Anterior cingulate cortex (tissue), 58 donors: Measurements from ENCODE around the gene SKAP1.

Experiments
- DNase-seq, 58 donors: peaks; one replicate each; lab custom pipeline; 2025; lab: John Stamatoyannopoulos, UW

Gene SKAP1

GRCh38 chr17:48184721-48185120, 245.3 kb downstream of the SKAP1 start:
- DNase-seq: no peak

GRCh38 chr17:48181653-48182052, 248.4 kb downstream of the SKAP1 start:
- DNase-seq: no peak

DNA sequence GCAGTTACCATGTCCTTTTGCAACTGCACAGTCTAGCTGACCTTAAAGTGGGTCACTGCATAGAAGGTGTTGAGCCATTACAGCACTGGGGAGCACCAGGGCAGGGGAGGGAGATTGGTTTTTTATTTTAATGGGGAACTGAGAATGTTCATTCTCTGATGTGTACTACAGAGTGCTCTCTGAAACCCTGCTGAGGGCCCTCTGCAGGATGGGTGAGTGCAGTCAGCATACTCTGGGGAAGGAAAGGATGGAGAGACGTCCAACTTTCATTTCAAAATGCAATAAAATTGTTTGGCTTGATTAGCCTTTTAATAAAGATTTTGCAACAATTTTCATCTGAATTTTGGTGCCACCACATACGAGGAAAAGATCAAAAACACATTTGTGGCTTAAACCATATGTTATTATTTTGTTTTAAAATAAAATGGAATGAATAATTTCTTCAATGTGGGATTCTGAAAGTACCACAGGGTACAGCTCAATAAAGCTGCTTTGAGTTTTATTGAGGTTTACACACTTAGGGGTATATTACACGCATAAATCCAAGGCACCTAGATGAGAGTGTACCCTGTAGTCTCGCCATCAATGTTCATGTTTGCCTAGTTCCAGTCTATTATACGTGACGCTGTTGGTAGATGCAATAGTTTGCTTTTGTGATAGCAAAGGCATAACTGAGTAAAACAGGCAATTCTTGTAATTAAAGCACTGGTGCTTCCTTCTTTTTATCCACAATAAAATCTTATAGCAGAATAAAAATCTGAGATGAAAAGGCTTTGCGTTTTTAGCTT, 249.0 kb downstream of the SKAP1 start:
- DNase-seq: no peak

GRCh38 chr17:48179071-48179945, 250.7 kb downstream of the SKAP1 start:
- DNase-seq: no peak

DNA sequence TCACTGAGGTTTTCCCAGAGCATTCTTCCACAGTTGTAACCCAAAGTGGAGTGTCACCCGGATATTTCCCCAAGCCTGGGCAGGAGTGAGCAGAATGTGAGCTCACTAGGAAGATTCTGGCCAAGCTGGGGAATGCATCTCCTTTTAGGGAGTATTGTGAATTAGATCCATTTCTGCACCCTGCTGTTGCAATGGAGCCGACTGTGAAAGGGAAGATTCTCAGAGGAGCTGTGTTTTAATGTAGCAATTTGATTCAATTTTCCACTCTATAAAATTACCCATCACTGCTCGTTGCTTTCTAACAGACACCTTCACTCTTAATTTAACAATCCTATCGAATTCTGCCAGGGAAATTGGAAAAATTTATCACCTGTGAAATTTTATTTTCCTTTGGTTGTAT, 251.7 kb downstream of the SKAP1 start:
- no peak for DNase-seq

- DNase-seq: no peak
These were observed 252.2 kb downstream of the SKAP1 start for GRCh38 chr17:48177816-48178215.

GRCh38 chr17:48176471-48176855, 253.6 kb downstream of the SKAP1 start:
- no peak for DNase-seq

DNA sequence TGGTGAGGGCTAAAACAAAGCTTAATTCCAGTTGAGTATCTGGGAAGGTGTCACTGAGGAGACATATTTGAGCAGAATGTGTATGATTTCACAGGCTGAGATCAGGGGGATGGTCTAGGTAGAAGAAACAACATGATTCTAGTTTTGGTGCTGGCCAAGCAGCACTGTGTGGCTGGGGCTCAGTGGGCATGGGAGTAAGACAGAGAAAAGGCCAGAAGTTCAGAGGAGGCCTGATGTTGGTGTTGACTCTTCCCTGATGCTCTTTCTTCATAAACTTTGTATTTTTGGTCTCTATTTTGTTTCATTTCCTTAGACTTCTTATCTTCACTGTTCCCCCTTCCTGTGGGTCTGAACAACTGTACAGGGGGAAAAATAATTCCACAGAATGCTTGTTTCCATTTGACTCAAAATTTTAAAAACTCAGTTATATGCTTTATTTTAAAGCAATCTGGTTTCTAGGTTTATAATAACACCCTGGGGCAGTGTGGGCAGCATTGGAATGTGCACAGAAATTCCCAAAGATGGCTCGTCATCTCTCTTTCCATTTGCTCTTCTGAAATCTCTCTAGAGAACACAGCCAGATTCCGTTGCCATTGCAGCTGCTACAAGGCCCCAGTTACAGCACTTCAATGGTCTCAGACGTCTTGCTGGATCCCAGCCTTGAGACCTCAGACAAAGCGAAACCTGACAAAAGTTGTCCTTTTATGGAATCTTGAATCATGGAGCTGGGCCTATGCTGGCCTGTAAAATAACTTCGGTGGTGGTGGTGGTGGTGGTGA, 254.1 kb downstream of the SKAP1 start:
- DNase-seq: peak in 1 of 58 donors; percentile 2

DNA sequence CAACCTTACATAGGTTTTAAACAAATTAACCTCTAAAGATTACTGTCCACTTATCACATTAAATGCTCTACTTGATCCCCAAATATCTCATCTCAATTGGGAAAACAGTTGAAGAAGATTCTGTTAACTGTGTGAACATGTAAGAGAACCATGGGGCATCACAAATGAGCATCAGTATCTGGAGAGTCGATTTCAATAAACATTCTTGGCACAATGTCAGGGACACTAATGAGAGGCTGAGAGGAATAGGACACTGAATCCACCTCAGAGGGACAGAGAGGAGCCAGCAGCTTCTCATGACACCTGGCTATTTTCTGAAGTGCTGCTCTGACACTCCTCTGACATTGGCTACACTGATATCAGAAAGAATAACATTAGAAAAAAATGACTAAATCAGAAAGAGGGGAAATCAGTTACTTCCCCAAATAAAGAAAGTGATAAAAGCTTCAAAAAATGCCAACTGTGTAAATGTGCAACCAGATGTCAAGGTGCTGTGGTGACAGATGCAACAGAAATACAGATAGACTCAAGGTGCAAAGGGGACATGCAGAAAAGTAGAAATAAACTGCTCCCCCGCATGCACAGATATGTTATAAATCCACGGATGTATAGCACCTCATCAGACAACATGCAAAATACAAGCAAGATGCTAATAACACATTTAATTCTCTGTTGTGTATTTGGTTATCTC, 255.0 kb downstream of the SKAP1 start:
- DNase-seq: no peak

DNA sequence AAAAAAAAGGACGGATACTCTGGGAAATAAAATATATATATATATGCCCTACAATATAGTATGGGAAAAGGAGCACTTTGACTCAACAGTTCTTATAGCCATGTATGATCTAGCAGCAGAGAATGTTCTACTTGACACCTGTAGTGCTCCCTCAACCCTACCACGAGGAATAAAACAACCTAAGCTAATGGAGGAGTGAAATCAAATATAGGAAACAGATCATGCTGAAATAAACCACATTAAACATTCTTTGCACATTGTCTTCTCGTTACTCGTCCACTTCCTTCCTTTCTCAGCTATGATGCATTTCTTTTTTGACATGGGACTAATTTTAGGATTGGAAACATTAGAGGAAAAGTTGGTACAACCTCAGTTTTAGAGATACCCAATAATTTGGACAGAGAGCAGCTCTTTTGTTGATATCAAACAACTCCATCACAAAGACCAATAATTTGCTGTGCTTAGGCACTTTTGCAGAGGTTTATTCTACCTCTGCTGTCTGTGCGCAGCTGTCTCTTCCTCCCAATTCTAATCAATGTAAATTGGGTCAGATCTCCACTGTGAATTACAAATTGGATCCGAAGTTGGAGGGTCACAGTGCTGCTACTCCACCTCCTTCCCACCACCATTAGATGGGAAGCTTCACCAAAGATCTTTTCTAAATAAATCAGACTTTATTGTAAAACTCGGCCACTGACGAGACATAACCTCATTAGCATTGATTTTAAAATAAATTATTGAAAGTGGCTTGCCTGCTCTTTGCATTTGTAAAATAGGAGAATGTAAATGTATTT, 256.6 kb downstream of the SKAP1 start:
- no peak for DNase-seq

DNA sequence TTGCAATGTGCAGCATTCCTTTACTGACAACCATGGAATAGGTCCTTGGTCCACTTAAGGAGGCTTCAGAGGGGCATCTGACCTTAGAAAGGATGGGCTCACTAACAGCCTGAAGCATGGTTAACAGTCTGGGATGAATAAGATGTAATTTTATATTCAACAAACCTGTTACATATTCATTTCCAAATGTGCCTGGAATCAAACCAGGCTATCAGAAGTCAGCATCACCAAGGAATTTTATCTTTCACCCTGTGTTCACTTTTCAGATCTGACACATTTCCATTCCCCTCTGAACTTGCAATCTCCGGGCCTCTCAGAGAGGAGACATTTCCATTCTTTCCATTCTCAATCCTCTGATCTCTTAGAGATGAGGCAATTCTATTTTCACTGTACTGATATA, 260.1 kb downstream of the SKAP1 start:
- DNase-seq: no peak

DNA sequence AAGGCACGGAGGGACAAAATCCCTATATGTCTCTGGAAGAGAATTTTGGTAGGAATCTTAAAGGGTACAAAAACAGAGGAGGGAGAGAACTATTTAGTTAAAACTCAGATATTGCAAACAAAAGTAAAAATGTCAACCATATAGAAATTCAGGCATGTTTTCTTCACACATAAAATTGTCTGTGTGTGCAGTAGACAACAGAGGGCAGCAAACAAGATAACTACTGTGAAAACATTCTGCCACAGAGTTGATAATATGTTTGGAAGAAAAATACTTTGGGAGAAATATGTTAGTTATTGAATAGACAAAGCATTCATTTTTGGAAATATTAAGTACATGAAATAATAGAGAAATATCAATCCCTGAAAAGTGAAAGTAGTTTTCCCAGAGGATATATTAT, 266.2 kb downstream of the SKAP1 start:
- DNase-seq: no peak

DNA sequence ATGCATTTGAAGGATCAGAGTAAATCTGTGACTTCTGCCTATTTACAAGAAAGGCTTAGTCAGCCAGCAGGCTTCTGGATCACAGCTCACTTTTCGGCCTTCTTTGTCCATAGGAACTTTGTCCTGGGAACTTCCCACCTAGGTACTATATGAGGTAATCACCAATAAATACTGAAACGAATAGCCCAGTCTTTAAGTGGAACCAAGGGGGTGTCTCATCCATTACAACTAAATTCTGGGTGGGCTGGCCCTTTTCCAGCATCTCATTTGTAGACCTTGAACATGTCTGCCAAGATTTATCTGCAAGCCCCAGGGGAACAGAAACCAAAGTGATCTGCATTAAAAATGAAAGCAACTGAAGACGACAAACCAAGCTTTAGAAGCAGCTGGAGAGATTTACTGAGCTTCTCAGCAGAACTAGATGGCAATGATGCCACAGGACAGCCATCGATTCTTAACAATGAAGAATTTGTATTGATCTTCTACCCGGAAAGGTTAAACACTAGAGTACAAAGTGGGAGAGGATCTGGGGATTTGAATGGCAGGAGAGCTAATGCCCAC, 267.0 kb downstream of the SKAP1 start:
- no peak for DNase-seq

DNA sequence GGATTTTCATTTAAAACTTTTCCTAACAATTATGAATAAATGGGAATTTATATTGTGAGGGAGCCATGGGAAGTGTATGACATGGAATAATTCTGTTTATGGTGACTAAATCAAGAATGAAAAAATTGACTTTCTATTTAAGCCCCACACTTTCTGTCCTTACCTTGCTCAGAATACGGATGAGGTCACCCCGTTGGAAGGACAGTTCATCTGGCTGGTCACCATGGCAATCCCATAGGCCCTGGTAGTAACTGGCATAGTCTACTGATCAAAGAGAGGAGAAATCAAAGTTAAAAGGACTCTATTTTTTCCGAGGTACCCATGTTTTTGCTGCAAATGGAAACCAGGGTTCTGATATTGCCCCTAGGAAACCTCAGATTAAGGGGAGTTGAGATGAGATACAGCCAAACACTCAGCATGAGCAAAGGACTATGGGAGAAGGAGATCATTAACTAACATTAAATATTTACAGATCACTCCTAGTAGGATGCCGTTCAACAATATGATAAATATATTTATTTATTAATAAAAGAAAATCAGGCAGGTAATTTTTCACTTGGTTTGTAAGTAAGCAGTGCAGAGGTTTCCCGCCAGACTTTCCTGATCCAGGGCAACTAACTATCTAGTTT, 267.6 kb downstream of the SKAP1 start:
- no peak for DNase-seq

- no peak for DNase-seq
These were observed 268.7 kb downstream of the SKAP1 start for GRCh38 chr17:48161127-48161905.

DNA sequence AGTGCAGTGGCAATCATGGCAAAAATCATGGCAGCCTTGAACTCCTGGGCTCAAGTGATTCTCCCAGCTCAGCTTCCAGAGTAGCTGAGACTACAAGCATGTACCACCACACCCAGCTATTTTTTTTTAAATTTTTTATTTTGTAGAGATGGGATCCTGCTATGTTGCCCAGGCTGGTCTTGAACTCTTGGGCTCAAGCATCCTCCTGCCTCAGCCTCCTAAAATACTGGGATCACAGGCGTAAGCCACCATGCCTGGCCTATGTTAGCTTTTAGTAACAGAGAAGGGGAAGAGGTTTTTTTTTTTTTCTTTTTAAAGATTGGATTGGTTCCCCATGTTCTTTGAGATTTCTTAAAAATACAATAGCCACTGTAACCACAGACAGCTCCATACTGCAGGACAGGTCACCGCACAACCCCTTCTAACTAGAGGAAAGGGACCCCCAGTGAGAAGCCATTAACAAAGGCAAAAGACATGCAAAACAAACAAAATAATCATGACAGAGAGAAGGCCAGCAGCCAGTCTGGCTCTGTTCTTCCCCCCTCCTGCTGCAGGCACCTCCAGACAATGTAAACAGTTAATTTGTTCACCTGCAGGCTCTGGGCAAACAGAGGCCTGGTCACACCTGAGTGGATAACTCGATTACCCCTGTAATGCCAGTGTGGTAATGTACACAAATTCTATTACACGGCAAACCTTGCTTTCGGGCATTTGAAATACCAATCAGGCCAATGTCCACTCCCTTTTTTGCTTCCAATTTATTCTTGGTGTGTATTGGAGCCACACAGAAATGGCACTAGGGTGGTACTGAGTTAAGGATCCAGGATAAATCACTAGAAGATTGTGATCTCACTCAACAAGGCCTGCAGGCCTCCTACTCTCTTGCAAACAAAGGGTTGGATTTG, 269.6 kb downstream of the SKAP1 start:
- no peak for DNase-seq

DNA sequence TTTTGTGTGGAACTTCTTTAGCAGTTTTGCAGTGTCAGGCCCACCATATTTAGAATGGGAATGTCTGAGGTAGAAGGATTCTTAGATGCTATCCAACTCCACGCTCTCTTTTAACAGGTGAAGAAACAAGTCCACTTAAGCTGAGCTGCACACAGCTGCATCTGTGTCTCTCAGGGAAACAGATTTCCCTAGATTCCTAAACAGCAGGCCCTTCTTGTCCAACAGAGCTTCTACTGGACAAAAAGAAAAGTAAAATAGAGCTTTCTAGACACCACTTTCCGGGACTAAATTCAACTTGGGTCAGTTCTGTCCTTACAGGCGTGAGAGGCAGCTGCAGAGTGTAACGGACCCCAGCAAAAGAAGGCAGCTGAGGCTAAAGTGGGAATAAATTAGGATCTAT, 270.8 kb downstream of the SKAP1 start:
- no peak for DNase-seq
